Measurements from ENCODE around the gene CYP2A7. TPM values are rescaled to one million over a fixed set of nuclear protein-coding genes. Genes with fewer than 3 reads are reported as not detected.
"Not testable (repeated sequence)": the region's sequence is repeated elsewhere in the genome, so short reads cannot be mapped to it uniquely, and the experiment has no call there.

Gene CYP2A7
- total RNA-seq, 3 donors from 2014 or later (not counting 1 experiment from before 2014, with no cell fraction given): not detected

GRCh38 chr19:40923934-40924391 lies 41.9 kb upstream of the CYP2A7 start:
- no peaks in the 10 kb centered on the region for H3K36me3 ChIP-seq (ENCODE audit: control insufficient read depth, insufficient read depth, low read length)
- Mint-ChIP-seq H3K4me3 (no peak overlapping the region), H3K4me1 (no peaks in the 10 kb centered on the region), H3K27ac (no peak overlapping the region), H3K36me3 (peaks cover 7% of the 10 kb centered on the region), H3K27me3 (ENCODE audit: low read depth in 2 of 2) (peaks cover 14 to 24% of the 10 kb centered on the region in 2 donors), H3K9me3 (peaks cover 3 to 5% of the 10 kb centered on the region in 2 donors)
- no peak overlapping the region for H3K27ac ChIP-seq (ENCODE audit: low read length)
- intact Hi-C loops (cut with micrococcal nuclease): no loop called here
- H3K4me3 ChIP-seq (ENCODE audit: low read length): no peak overlapping the region
- no peaks in the 10 kb centered on the region for H3K4me1 ChIP-seq (ENCODE audit: control insufficient read depth, insufficient read depth, low read length)
- DNase-seq: no peak
- TF ChIP-seq CTCF (IDR thresholded peaks at IDR 0.05): no peak
- ATAC-seq: no peak
- H3K9me3 ChIP-seq (ENCODE audit: control insufficient read depth, insufficient read depth, low read length): peaks cover 10% of the 10 kb centered on the region
- 88% methylated on average over 5 of the region's 7 CpGs for WGBS (ENCODE audit: insufficient coverage)
- no peaks in the 10 kb centered on the region for H3K27me3 ChIP-seq (ENCODE audit: control insufficient read depth, insufficient read depth, low read length)

GRCh38 chr19:40922237-40923160 lies 40.5 kb upstream of the CYP2A7 start:
- H3K9me3 Mint-ChIP-seq; ATAC-seq; H3K27ac Mint-ChIP-seq; H3K4me3 ChIP-seq (ENCODE audit: low read length); intact Hi-C loops (cut with micrococcal nuclease); H3K4me3 Mint-ChIP-seq; H3K4me1 Mint-ChIP-seq; H3K4me1 ChIP-seq (ENCODE audit: control insufficient read depth, insufficient read depth, low read length); DNase-seq; H3K27me3 ChIP-seq (ENCODE audit: control insufficient read depth, insufficient read depth, low read length); H3K27ac ChIP-seq (ENCODE audit: low read length); H3K36me3 Mint-ChIP-seq; H3K36me3 ChIP-seq (ENCODE audit: control insufficient read depth, insufficient read depth, low read length): not testable (repeated sequence)
- 80% methylated on average over 7 of the region's 11 CpGs for WGBS (ENCODE audit: insufficient coverage)
- H3K9me3 ChIP-seq (ENCODE audit: control insufficient read depth, insufficient read depth, low read length): peaks cover 10% of the 10 kb centered on the region
- peaks cover 14 to 18% of the 10 kb centered on the region in 2 donors for H3K27me3 Mint-ChIP-seq (ENCODE audit: low read depth in 2 of 2)

- Mint-ChIP-seq H3K27ac (no peak overlapping the region), H3K36me3 (peaks cover 7% of the 10 kb centered on the region)
Measured at GRCh38 chr19:40921005-40921897, 39.2 kb upstream of the CYP2A7 start.

More at GRCh38 chr19:40921005-40921897, 39.2 kb upstream of the CYP2A7 start:
- H3K4me3 ChIP-seq (ENCODE audit: low read length): no peak overlapping the region
- H3K27me3 ChIP-seq (ENCODE audit: control insufficient read depth, insufficient read depth, low read length): no peaks in the 10 kb centered on the region
- H3K27ac ChIP-seq (ENCODE audit: low read length): no peak overlapping the region
- no peaks in the 10 kb centered on the region for H3K36me3 ChIP-seq (ENCODE audit: control insufficient read depth, insufficient read depth, low read length)
- peaks cover 3 to 5% of the 10 kb centered on the region in 2 donors for H3K9me3 Mint-ChIP-seq
- no peaks in the 10 kb centered on the region for H3K4me1 ChIP-seq (ENCODE audit: control insufficient read depth, insufficient read depth, low read length)
- 75% methylated on average over 9 of the region's 9 CpGs for WGBS (ENCODE audit: insufficient coverage)
- DNase-seq (no peak), ATAC-seq (no peak)
- TF ChIP-seq CTCF (IDR thresholded peaks at IDR 0.05): no peak
- H3K27me3 Mint-ChIP-seq (ENCODE audit: low read depth in 2 of 2): peaks cover 12 to 15% of the 10 kb centered on the region in 2 donors
- no peaks in the 10 kb centered on the region for H3K4me1 Mint-ChIP-seq
- H3K9me3 ChIP-seq (ENCODE audit: control insufficient read depth, insufficient read depth, low read length): peaks cover 10% of the 10 kb centered on the region
- H3K4me3 Mint-ChIP-seq: no peak overlapping the region
- intact Hi-C loops (cut with micrococcal nuclease): no loop called here

All from natural killer cell (primary cell).